8988T (cell line): ENCODE measurements around the gene CTSF.
"Not testable (repeated sequence)": the region's sequence is repeated elsewhere in the genome, so short reads cannot be mapped to it uniquely, and the experiment has no call there.

Experiments
- DNase-seq: peaks from one replicate; pipeline ENCODE4 v3.0.0; 2011

Gene CTSF

DNA sequence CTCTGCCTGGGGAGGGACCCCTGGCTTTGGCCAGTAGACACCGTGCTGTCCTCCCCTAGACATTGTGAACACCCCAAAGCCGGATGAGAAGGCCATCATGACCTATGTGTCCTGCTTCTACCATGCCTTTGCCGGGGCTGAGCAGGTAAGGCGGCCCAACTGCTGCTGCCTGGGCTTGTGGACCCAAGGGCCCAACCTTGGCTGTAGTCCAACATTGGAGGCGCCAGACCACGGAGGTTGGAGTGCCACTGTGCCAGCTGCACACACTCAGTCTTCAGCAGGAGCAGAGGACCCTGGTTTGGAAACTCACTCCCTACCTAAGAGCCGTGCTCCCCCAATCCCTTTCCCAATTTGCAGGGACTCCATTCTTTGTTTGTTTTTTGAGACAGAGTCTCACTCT lies 12.3 kb downstream of the CTSF start:
- DNase-seq, result no peak

DNA sequence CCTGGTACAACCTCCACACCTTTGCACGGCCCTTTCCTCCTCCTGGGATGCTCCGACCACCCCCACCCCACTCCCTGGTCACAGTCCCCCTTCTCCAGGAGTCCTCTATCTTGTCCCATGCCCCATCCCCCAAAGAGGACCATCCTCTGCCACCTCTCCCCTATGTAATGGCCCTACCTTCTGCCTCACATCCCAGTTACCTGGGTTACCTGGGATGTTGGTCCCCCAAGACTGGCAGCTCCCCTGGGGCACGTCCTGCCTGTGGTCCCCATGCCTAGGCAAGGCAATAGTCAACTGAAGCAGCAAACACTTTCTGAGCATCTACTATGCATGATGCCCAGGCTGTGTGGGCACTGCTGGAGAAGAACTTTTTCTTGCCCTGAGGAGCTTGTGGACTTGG lies 13.0 kb downstream of the CTSF start:
- DNase-seq, result no peak

DNA sequence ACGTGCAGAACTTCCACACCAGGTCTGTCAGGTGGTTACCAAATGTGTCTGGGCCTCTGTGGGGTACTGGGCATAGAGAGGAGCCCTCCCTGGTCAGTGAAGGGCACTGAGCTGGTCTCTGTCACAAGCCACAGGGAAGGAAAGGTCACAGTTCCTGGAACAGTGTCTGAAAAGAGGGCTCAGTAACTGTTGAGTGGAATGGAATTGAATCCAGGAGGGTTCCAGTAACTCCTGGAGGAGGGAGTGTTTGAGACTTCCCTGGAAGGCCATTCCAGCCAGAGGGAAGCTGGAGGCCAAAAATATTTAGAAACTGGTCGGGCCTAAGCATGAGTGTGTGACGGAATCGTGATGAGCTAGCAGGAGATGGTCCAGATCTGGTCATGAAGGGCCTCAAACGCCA lies 13.8 kb downstream of the CTSF start:
- no peak for DNase-seq

DNA sequence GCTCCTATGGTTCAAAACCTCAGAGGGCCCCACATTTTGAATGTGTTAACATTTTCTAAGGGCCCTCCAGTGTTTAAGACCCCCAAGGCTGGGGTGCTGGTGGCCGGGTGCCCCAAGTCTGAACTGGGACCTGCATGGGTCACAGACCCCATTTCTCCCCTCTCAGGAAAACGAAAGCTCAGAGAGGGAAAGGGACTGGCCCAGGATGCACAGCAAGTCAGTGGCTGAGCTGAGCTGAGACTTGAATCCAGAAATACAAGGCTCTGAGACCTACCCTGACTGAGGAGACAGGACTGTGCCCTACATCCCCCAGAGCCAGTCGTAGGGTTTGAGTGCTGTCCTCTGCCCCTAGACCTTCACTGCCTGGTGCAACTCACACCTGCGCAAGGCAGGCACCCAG lies 17.5 kb downstream of the CTSF start:
- DNase-seq, result no peak

DNA sequence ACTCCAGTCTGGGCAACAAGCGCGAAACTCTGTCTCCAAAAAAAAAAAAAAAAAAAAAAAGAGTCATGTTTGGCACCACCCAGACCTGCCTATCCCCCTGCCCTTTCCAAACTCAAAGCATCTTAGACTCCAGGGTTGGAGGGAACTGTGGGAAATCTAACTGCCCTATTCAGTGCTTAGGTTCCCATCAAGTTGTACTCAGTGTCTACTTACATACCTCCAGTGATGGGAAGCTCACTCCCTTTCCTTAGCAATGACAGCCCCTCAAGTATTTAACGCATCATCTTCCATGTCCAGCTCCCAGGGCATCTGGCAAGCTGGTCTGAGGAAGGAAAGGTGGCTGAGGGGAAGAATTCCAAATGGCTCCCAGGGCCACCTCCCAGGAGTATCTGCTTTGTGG lies 18.7 kb downstream of the CTSF start:
- DNase-seq, result no peak

DNA sequence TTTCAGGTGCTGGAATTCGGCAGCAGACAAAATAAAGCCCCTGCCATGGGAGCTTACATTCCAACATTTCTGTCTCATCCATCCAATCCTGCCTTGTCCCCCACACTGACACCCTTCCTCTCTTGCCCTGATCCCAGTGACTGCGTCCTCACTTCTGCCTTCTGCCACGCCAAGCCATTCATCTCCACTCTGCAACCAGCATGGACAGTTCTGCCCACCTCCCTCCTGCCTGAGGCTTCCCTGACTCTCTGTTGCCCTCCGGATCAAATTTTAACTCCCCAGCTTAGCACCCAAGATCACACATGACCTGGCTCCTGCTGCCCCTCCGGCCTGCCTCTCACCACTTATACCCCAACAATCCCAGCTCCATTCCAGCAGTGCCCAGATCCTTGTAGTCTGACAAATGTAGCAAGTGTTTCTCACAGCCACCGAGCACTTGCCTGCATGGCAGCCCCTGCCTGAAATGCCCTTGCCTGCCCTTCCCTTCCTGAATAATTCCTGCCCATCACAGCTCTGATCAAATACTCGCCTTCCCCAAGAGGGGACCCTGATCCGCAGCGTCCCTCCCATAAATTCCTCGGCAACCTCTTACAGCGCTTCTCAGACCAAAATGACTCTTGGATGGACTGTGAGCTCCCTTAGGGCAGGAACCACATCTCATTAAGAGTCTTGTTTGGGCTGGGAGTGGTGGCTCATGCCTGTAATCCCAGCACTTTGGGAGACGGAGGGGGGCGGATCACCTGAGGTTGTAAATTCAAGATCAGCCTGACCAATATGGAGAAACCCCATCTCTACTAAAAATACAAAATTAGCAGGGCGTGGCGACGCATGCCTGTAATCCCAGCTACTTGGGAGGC lies 19.4 kb downstream of the CTSF start:
- DNase-seq, result peak; percentile 44

DNA sequence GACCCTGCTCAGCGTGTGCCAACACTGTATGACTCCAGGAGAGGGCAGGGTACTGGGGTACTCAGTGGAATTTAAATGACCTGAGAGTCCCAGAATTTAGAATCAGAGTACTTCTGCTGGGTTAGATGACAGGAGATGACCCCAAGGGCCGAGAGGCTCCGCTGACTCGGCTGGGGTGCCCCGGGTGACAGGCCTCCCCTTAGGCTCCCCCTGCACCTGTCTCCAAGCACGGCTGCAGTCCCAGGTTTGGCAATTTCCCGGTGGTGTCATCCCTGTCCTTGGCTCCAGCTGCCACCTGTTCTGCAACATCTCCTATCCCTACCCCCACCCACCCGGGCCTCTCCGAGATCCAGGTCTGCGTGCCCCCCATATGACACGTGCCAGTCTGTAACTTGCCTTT lies 20.4 kb downstream of the CTSF start:
- DNase-seq, result peak; percentile 46

DNA sequence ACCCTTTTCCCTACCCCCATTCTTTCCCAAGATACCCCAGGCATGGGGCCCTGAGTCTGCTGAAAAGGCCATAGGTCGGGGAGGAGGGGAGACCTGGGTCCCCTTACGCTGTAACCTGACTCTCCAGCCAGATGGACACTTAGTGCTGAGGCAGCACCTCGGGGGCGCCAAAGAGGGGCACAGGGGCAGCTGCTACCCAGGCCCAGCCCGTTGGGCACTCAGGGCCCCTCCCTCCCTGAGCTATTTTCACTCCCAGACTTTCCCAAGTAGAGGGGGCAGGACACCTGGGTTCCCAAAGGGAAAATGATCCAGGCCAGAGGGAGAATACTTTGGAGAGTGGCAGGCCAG lies 20.8 kb downstream of the CTSF start:
- DNase-seq, result no peak

DNA sequence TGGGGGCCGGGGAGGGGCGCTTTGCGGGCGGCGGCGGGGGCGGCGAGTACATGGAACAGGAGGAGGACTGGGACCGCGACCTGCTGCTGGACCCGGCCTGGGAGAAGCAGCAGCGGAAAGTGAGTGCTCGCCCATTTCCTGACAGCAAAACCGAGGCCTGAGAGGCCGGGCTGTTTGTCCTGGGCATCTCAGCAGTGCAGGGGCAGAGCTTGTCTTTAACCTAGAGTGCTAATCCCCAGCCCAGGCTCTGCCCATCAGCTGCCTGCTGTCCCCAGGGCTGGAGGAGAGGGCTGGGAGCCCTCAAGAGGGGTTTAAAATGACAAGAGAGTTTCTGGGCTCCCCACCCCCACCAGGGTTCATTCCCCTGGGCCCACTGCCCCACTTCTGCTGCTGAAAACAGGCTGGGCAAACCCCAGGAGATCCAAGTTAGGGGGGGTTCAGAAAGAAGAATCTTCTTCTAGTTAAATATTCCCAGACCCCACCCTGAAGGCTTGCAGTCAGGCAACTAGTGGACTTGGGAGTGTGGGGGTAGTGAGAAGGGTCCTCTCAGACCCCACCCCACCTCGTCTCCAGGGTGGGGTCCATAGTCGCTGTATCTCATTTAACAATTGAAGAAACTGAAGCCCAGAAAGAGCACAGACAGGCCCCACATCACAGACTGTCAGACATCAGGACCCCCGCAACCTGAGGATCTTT lies 21.3 kb downstream of the CTSF start:
- peak; percentile 53 for DNase-seq

DNA sequence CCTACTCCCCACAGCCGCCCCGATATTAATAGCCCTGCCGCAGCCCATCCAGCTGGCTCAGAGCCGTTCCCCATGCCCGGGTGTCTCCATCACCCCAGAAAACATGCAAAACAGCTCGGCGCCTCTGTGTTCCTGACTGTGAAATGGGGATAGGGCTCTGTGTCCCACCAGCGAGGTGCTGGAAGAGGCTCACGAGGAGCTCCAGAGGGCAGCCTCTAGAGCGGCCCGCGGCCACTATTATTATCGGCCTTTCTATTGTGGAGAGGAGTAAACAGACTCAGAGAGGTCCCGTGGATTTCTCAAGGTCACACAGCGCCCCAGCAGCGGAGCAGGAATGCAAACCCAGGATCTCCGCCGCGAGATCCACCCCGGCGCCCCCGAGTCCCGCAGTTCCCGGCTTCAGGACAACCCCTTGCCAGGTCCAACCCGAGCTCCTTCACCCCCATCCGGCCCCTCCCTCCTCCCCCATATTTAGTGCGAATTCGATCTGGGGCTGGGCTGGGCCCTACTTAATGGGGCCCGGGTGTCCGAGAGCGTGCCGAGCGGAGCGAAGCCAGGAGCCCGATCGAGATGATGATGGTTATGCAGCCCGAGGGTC lies 21.9 kb downstream of the CTSF start, which contains the start of gene ACTN3:
Gene ACTN3 (plus strand): TSS at position 536 of the 598 bp plus-strand sequence. CDS start 35 bp downstream, at position 571.
- no peak for DNase-seq

DNA sequence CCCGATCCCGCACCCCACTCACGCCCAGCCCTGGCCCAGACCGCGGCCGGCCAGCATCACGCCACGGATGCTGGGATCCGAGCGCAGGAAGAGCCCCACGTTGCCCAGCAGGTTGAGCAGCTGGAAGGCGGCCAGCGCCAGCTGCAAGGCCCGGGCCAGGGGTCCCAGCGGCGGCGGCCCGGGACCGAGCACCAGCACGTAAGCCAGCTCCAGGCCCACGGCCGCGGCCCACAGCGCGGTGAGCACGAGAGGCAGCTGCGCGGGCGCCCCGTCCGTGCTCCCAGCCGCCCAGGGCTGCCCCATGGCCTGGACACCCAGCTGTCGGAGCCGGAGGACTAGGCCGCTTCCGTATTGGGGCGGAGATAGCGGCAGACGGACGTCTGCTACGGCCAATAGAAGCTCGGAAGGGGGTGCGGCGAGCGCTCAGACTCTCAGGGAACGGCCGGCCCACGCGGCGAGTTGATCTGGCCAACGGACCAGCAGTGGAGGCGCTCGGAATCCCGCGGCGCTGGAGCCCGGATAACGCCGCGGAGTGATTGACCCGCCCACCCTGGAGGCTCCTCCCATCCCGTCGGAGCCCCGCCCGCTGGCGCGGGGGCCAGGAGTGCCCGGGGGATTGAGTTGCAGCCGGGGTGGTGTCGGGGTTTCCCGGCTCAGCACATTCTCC lies 22.6 kb downstream of the CTSF start, which contains the start of gene ZDHHC24:
Gene ZDHHC24 (minus strand): TSS at position 348 of the 667 bp plus-strand sequence. CDS start 45 bp downstream, at position 303.
- peak; percentile 100 for DNase-seq

DNA sequence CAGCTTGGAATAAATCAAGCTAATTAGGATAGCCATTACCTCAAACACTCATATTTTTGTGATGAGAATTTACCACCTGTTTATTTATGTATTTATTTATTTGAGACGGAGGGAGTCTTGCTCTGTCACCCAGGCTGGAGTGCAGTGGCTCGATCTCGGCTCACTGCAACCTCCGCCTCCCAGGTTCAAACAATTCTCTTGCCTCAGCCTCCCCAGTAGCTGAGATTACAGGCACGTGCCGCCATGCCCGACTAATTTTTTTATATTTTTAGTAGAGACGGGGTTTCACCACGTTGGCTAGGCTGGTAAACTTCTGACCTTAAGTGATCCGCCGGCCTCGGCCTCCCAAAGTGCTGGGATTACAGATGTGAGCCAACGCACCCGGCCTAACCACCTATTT lies 23.5 kb downstream of the CTSF start:
- DNase-seq, result not testable (repeated sequence)

DNA sequence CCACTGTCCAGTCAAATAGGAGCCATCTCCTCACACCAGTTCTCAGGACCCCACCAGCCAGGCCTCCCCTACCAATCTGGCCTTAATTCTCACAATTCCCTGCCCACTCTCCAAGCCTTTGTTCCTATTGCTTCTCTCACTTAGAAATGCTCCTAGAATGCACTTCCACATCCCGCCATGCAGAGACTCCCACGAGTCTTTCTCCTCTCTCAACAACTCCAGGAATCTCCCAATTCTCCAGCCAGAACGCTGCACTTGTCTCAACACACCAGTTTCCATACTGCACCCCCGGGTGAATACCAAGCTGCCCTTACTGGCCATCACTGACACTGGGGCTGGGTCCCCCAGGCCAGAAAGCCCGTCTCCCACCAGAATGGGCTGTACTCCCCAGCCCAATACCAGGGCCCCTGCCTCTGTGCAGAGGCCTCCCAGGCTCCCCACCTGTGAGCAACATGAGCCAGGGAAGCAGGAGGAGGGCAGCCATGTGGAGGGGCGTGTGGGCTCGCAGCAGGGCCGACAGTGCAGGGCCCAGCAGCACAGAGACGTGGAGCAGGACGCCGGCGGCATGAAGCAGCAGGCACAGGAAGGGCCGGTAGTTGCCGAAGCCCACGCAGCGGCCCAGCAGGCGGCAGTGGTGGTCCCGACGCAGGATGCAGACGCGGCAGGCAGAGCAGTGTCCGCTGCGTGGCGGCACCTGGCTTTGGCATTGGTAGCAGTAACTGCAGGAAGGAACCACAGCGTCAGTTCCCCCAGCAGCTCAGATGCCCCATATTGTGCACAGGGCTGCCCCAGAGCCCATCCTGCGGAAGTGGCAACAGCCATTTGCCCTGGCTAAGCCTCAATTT lies 24.9 kb downstream of the CTSF start:
- no peak for DNase-seq

DNA sequence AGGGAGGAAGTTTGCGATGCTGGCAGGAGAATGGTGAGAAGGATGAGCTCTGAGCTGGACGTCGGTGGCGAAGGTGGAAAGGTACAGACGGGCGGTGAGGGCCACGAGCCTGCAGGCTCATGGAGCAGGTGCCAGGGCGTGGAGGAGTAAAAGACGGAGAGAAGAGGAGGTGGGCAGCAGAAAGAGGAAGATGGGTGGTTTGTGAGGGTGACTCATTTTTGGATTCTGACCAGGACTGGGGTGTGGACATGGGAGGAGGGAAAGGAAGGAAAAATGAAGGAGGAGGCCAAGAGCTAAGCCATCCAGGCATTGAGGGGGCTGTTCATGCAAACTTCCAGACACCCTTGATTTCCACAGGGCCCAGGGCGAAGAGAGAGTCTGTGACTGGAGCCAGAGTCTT lies 26.0 kb downstream of the CTSF start:
- DNase-seq, result no peak

DNA sequence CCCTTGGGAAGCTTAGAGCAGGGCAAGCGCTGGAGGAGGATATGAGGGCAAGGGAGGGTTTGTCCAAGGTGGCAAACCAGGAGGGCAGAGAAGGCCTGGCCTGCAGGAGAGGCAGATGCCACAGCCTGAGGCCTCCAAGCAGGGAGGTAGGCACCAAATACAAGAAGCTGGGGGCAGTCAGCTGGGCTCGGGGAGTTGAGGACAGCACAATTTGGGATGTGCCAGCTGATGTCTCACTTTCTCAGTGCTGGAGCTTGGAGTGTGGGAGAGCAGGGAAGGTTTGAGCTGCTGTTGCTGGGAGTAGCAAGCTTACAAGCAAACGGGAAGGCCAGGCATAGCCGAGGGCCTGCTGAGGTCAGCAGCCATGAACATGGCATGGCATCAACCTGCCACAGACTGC lies 26.5 kb downstream of the CTSF start:
- DNase-seq, result no peak

DNA sequence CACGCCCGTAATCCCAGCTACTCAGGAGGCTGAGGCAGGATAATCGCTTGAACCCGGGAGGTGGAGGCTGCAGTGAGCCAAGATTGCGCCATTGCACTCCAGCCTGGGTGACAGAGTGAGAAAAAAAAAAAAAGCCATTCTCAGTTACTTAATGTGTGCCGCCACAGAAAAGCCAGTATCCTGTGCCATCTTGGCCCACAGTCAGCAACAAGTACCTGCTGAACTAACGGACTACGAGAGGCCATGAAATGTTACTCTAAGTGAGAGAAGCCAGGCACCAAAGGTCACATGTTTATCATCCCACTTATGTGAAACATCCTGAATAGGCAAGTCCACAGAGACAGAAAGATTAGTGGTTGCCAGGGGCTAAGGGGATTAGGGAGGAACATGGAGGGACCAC lies 27.8 kb downstream of the CTSF start:
- not testable (repeated sequence) for DNase-seq

DNA sequence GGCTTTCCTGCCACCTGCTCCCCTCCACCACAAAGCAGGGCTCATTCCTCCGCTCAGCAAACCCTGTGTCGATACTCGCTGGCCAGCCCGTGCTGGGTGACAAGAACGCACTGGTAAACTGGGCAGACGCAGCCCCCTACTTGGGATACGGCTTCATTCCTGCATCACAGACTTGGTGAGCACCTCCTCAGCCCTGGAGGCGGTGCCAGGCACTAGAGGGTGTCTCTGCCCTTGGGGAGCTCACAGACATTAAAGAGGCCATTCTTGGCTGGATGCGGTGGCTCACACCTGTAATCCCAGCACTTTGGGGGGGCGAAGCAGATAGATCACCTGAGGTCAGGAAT lies 28.6 kb downstream of the CTSF start:
- DNase-seq, result no peak

DNA sequence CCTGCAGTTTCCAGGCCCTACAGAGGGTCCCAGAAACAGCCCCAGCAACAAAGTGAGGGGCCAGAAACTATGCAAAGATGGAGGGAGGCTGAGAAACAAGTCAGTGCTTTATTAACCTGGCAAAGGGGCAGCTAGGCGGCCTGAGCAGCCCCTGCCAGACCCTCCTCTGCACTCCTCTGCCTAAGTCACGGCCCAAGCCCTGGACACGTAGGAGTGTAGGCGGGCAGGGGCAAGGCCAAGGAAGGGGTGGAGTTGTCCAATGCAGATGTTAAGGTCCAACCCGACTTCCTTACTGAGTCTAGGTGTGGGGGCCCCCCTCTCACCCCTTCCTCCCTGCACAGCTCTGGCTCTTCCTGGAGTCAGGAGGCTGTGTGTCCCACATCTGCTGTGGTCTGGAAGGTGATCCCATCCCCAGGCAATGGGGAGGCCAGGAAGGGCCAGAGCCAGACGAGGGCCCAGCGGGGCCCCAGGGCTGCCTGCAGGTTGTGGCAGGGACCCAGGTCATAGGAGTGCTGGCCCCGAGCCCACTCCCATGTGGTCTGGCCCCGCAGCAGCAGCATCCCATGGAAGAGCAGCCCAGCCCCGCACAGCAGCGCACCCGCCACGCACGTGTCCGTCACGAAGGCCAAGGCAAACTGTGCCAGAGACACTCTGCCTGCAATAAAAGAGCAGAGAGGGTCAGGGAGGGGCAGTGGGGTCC lies 29.1 kb downstream of the CTSF start:
- DNase-seq, result no peak

DNA sequence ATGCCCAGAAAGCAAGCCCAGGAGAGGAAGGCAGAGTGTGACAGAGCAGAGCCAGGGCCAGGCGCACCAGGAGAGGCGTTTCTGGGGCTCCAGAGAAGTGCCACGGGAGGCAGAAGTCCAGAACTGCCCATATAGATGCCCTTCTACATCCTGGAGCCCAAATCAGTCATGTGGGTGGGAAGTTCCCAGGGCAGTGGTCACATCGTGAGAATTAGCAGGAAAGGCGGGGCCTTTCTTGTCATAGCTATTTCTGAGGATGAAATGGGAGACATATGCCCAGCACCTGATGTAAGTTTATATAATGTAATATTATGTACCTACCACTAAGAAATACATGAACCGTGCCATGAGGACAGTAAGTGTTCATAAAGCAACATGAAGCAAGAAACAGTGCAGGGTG lies 35.6 kb downstream of the CTSF start:
- DNase-seq, result no peak

DNA sequence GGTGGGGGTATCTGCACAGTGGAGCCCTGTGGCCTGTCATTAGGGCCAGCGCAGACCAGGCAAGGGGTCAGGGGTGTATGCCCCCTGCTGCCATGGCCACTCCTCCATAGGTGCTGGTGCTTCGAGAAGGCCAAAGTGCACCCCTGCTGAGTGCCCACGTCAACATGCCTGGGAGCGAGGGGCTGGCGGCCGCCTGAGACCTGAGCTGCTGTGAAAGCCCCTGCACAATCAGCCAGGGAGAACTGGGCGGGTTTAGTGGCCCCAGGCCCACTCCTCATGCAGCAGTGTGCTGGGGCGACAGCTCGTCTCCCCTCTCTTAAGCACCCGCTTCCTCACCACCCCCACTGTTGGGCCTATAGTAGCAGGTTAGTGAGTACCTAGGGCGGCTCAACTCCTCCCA lies 36.6 kb downstream of the CTSF start:
- DNase-seq, result no peak

DNA sequence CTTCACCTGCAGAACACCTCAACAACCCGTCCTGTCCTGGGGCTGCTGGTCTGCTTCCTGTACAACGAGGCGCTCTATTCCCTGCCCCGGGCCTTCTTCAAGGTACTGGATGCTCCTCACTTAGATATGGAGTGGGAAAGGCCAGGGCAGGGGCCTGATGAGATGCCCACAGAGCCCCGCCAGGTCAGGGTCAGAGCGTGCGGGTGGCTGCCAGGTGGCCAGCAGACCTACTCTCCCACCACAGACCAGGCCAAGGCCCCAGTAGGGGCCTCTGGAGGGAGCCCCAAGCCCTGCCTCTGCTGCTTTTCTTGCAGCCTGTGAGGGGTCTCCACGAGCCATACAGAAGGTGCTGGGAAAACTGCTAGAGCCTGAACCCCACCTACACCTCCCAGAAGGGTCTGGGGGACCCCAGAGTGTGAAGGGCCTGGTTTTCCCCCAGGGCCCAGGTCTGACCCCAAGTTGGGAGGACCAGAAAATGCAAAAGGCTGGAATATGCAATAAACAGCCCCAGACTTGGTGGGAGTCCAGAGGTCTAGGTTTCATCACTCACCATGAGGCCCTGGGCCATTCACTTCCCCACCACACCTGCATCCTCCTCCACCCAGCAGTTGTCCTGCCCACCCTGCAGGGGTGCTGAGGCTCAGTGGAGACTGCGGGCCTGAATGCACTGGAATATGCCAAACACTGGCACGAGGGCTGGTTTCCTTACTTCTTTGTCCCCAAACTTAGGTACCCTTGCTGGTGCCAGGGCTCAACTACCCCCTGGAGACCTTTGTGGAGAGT lies 37.3 kb downstream of the CTSF start:
- no peak for DNase-seq
